Mesothelial cell of epicardium (in vitro differentiated cells): ENCODE results near the gene IL10. TPM values are rescaled to one million over a fixed set of nuclear protein-coding genes. Genes with fewer than 3 reads are reported as not detected.

Source experiments
- DNase-seq, 2 experiments: peaks; one replicate each; pipeline ENCODE4 v3.0.0; 2021; ENCODE audit warnings: low spot score in 2 of 2; ENCODE audit not compliant: unreplicated experiment in 2 of 2
- H3K27ac Mint-ChIP-seq: 2 replicates; pipeline ENCODE4 v1.8.0; 2021; ENCODE audit warnings: mixed read lengths
- H3K27me3 Mint-ChIP-seq: 2 replicates; pipeline ENCODE4 v1.8.0; 2021; ENCODE audit warnings: low read depth, mixed read lengths
- H3K36me3 Mint-ChIP-seq: 2 replicates; pipeline ENCODE4 v1.8.0; 2021; ENCODE audit warnings: mixed read lengths
- H3K4me1 Mint-ChIP-seq: 2 replicates; pipeline ENCODE4 v1.8.0; 2021; ENCODE audit warnings: mixed read lengths
- H3K4me3 Mint-ChIP-seq: 2 replicates; pipeline ENCODE4 v1.8.0; 2021; ENCODE audit warnings: mild to moderate bottlenecking, moderate library complexity, mixed read lengths
- H3K9me3 Mint-ChIP-seq: 2 replicates; pipeline ENCODE4 v1.8.0; 2021; ENCODE audit warnings: mixed read lengths
- total RNA-seq: library from RNA; stranded (reverse); gene quantifications from 3 replicates; pipeline ENCODE4 v1.2.1, GENCODE V29; 2021
- TF ChIP-seq, protein P1 (sequence below): fragments of 200-600 bp; sonication (generic); IDR thresholded peaks from one replicate; pipeline ENCODE4 v1.5.0; 2021; ENCODE audit warnings: antibody characterized with exemption; ENCODE audit not compliant: unreplicated experiment

Gene IL10
- total RNA-seq, 1 donor from 2014 or later = not detected

DNA sequence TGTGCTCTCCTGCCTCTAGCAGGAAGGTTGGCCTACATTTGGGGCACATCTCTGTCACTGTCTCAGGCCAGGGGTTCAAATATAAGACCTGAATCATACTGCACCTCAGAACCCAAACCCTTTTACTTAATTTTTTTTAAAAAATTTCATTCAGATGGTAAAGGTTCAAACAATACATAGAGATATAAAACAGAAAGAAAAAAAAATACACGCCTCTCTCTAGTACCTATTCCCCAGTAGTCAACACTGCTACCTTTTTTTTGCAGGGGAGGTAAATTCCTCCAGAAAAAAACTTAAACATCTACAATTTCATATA lies 54.7 kb downstream of the IL10 start:
- TF ChIP-seq, protein P1, sequence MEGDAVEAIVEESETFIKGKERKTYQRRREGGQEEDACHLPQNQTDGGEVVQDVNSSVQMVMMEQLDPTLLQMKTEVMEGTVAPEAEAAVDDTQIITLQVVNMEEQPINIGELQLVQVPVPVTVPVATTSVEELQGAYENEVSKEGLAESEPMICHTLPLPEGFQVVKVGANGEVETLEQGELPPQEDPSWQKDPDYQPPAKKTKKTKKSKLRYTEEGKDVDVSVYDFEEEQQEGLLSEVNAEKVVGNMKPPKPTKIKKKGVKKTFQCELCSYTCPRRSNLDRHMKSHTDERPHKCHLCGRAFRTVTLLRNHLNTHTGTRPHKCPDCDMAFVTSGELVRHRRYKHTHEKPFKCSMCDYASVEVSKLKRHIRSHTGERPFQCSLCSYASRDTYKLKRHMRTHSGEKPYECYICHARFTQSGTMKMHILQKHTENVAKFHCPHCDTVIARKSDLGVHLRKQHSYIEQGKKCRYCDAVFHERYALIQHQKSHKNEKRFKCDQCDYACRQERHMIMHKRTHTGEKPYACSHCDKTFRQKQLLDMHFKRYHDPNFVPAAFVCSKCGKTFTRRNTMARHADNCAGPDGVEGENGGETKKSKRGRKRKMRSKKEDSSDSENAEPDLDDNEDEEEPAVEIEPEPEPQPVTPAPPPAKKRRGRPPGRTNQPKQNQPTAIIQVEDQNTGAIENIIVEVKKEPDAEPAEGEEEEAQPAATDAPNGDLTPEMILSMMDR = no peak
- peaks cover 20% of the 10 kb centered on the region for H3K4me1 Mint-ChIP-seq
- H3K27me3 Mint-ChIP-seq = no peaks in the 10 kb centered on the region
- no peak overlapping the region for H3K27ac Mint-ChIP-seq
- H3K9me3 Mint-ChIP-seq = no peaks in the 10 kb centered on the region
- DNase-seq = no peak
- H3K4me3 Mint-ChIP-seq = no peak overlapping the region
- H3K36me3 Mint-ChIP-seq = no peaks in the 10 kb centered on the region

Other genes with a start within 250 kb of the IL10 start
- gene EIF2D, start 160.0 kb downstream of the IL10 start, total RNA-seq = 49.6 to 53.3 TPM (median 52.3 TPM) in 3 replicates
- gene DYRK3, start 137.0 kb downstream of the IL10 start, total RNA-seq = 3.3 to 4.6 TPM (median 4.1 TPM) in 3 replicates
- 59.0 to 60.2 TPM (median 59.1 TPM) in 3 replicates for gene MAPKAPK2, start 87.6 kb downstream of the IL10 start, total RNA-seq
- gene IL19, start 1.7 kb downstream of the IL10 start, total RNA-seq = not detected in 3 replicates
- gene IL20, start 93.1 kb upstream of the IL10 start, total RNA-seq = not detected in 3 replicates
- not detected in 3 replicates for gene IL24, start 124.9 kb upstream of the IL10 start, total RNA-seq
- not detected in 3 replicates for gene FCMR, start 149.4 kb upstream of the IL10 start, total RNA-seq
- gene PIGR, start 174.0 kb upstream of the IL10 start, total RNA-seq = not detected in 3 replicates
- not detected in 3 replicates for gene FCAMR, start 198.0 kb upstream of the IL10 start, total RNA-seq